ENCODE measurements around the gene PLD6.
"Not testable (repeated sequence)": the region's sequence is repeated elsewhere in the genome, so short reads cannot be mapped to it uniquely, and the experiment has no call there.

PLD6 gene

GRCh38 chr17:17186551-17187505, 19.3 kb downstream of the PLD6 start:
- Histone ChIP-seq H3K9ac (ENCODE audit: insufficient read length, low read depth) (no peak overlapping the region), H3K4me1 (ENCODE audit: insufficient read depth, insufficient read length) (peaks cover 4% of the 10 kb centered on the region)

GRCh38 chr17:17186051-17186450, 20.1 kb downstream of the PLD6 start:
- Histone ChIP-seq H3K27me3 (ENCODE audit: insufficient read depth, insufficient read length) (no peaks in the 10 kb centered on the region), H3K36me3 (ENCODE audit: insufficient read depth, insufficient read length, low read length) (peaks cover 57% of the 10 kb centered on the region), H3K9me3 (ENCODE audit: insufficient read depth, low read length) (no peaks in the 10 kb centered on the region), H3K9ac (ENCODE audit: insufficient read length, low read depth) (no peak overlapping the region), H3K4me3 (ENCODE audit: insufficient read length, low read depth) (no peak overlapping the region), H3K4me1 (ENCODE audit: insufficient read depth, insufficient read length) (peaks cover under 1% of the 10 kb centered on the region)
- DNase-seq (ENCODE audit: low read depth, low spot score) = no peak
- no peak for TF ChIP-seq SUZ12 (IDR thresholded peaks at IDR 0.05; ENCODE audit: extremely low read depth, insufficient read depth, insufficient read length)

More at GRCh38 chr17:17186551-17187505, 19.3 kb downstream of the PLD6 start:
- TF ChIP-seq YY1 (IDR thresholded peaks at IDR 0.05; ENCODE audit: insufficient read depth, insufficient read length) (no peak), SUZ12 (IDR thresholded peaks at IDR 0.05; ENCODE audit: extremely low read depth, insufficient read depth, insufficient read length) (no peak), ZNF274 (IDR thresholded peaks at IDR 0.05; ENCODE audit: low read depth, low read length) (no peak)
- no peak overlapping the region for H3K4me3 ChIP-seq (ENCODE audit: insufficient read length, low read depth)
- no peaks in the 10 kb centered on the region for H3K9me3 ChIP-seq (ENCODE audit: insufficient read depth, low read length)
- DNase-seq (ENCODE audit: low read depth, low spot score) = no peak
- H3K27me3 ChIP-seq (ENCODE audit: insufficient read depth, insufficient read length) = no peaks in the 10 kb centered on the region
- peaks cover 50% of the 10 kb centered on the region for H3K36me3 ChIP-seq (ENCODE audit: insufficient read depth, insufficient read length, low read length)

GRCh38 chr17:17184985-17185757, 21.0 kb downstream of the PLD6 start:
- not testable (repeated sequence) for DNase-seq (ENCODE audit: low read depth, low spot score); H3K27me3 ChIP-seq (ENCODE audit: insufficient read depth, insufficient read length)
- peaks cover 65% of the 10 kb centered on the region for H3K36me3 ChIP-seq (ENCODE audit: insufficient read depth, insufficient read length, low read length)

GRCh38 chr17:17183744-17184143, 22.4 kb downstream of the PLD6 start:
- no peak overlapping the region for H3K9ac ChIP-seq (ENCODE audit: insufficient read length, low read depth)
- no peak overlapping the region for H3K4me3 ChIP-seq (ENCODE audit: insufficient read length, low read depth)
- no peak for TF ChIP-seq SUZ12 (IDR thresholded peaks at IDR 0.05; ENCODE audit: extremely low read depth, insufficient read depth, insufficient read length)
- TF ChIP-seq YY1 (IDR thresholded peaks at IDR 0.05; ENCODE audit: insufficient read depth, insufficient read length) = no peak
- no peak for TF ChIP-seq ZNF274 (IDR thresholded peaks at IDR 0.05; ENCODE audit: low read depth, low read length)
- H3K27me3 ChIP-seq (ENCODE audit: insufficient read depth, insufficient read length) = no peaks in the 10 kb centered on the region
- H3K9me3 ChIP-seq (ENCODE audit: insufficient read depth, low read length) = no peaks in the 10 kb centered on the region
- H3K36me3 ChIP-seq (ENCODE audit: insufficient read depth, insufficient read length, low read length) = peaks cover 67% of the 10 kb centered on the region
- no peak for DNase-seq (ENCODE audit: low read depth, low spot score)
- no peaks in the 10 kb centered on the region for H3K4me1 ChIP-seq (ENCODE audit: insufficient read depth, insufficient read length)

More at GRCh38 chr17:17184985-17185757, 21.0 kb downstream of the PLD6 start:
- not testable (repeated sequence) for H3K4me3 ChIP-seq (ENCODE audit: insufficient read length, low read depth); H3K4me1 ChIP-seq (ENCODE audit: insufficient read depth, insufficient read length); H3K9ac ChIP-seq (ENCODE audit: insufficient read length, low read depth); H3K9me3 ChIP-seq (ENCODE audit: insufficient read depth, low read length)

GRCh38 chr17:17182598-17183136, 23.5 kb downstream of the PLD6 start:
- H3K9me3 ChIP-seq (ENCODE audit: insufficient read depth, low read length) = no peaks in the 10 kb centered on the region
- no peaks in the 10 kb centered on the region for H3K4me1 ChIP-seq (ENCODE audit: insufficient read depth, insufficient read length)
- no peak overlapping the region for H3K9ac ChIP-seq (ENCODE audit: insufficient read length, low read depth)
- DNase-seq (ENCODE audit: low read depth, low spot score) = no peak
- TF ChIP-seq SUZ12 (IDR thresholded peaks at IDR 0.05; ENCODE audit: extremely low read depth, insufficient read depth, insufficient read length) = no peak
- TF ChIP-seq ZNF274 (IDR thresholded peaks at IDR 0.05; ENCODE audit: low read depth, low read length) = no peak
- no peak for TF ChIP-seq YY1 (IDR thresholded peaks at IDR 0.05; ENCODE audit: insufficient read depth, insufficient read length)
- H3K27me3 ChIP-seq (ENCODE audit: insufficient read depth, insufficient read length) = no peaks in the 10 kb centered on the region
- peaks cover 68% of the 10 kb centered on the region for H3K36me3 ChIP-seq (ENCODE audit: insufficient read depth, insufficient read length, low read length)
- H3K4me3 ChIP-seq (ENCODE audit: insufficient read length, low read depth) = no peak overlapping the region

GRCh38 chr17:17181666-17182597, 24.2 kb downstream of the PLD6 start:
- Histone ChIP-seq H3K27me3 (ENCODE audit: insufficient read depth, insufficient read length) (no peaks in the 10 kb centered on the region), H3K9ac (ENCODE audit: insufficient read length, low read depth) (no peak overlapping the region), H3K4me1 (ENCODE audit: insufficient read depth, insufficient read length) (no peaks in the 10 kb centered on the region), H3K4me3 (ENCODE audit: insufficient read length, low read depth) (no peak overlapping the region), H3K9me3 (ENCODE audit: insufficient read depth, low read length) (no peaks in the 10 kb centered on the region), H3K36me3 (ENCODE audit: insufficient read depth, insufficient read length, low read length) (peaks cover 71% of the 10 kb centered on the region)
- TF ChIP-seq SUZ12 (IDR thresholded peaks at IDR 0.05; ENCODE audit: extremely low read depth, insufficient read depth, insufficient read length) = no peak
- no peak for DNase-seq (ENCODE audit: low read depth, low spot score)

All from NT2/D1 (cell line).